Stimulated activated CD4-positive, alpha-beta T cell treated with anti-CD3 and anti-CD28 coated beads, Interleukin-4, amount 100 ng/mL, for 4 hours (primary cell): ENCODE measurements around the gene ADAMTS16.

Experiments used
- DNase-seq, 2 experiments: peaks; one replicate each; pipeline ENCODE4 v3.0.0-alpha.2; 2020

The ADAMTS16 gene

GRCh38 chr5:5235685-5236084, 95.6 kb downstream of the ADAMTS16 start:
- no peak for DNase-seq

GRCh38 chr5:5239191-5239590, 99.1 kb downstream of the ADAMTS16 start:
- no peak for DNase-seq

GRCh38 chr5:5240234-5240633, 100.1 kb downstream of the ADAMTS16 start:
- DNase-seq: no peak

- DNase-seq: no peak
Measured at GRCh38 chr5:5242056-5242455, 101.9 kb downstream of the ADAMTS16 start.

GRCh38 chr5:5246736-5247135, 106.6 kb downstream of the ADAMTS16 start:
- DNase-seq: no peak

- DNase-seq: no peak
Measured at GRCh38 chr5:5250758-5251157, 110.6 kb downstream of the ADAMTS16 start.

- no peak for DNase-seq
Measured at GRCh38 chr5:5252106-5252505, 112.0 kb downstream of the ADAMTS16 start.

GRCh38 chr5:5257353-5257752, 117.2 kb downstream of the ADAMTS16 start:
- DNase-seq: no peak

GRCh38 chr5:5258564-5258963, 118.4 kb downstream of the ADAMTS16 start:
- no peak for DNase-seq

GRCh38 chr5:5264727-5265126, 124.6 kb downstream of the ADAMTS16 start:
- DNase-seq: no peak

- DNase-seq: no peak
Measured at GRCh38 chr5:5266297-5266696, 126.2 kb downstream of the ADAMTS16 start.

GRCh38 chr5:5270161-5270560, 130.0 kb downstream of the ADAMTS16 start:
- DNase-seq: no peak

- no peak for DNase-seq
Measured at GRCh38 chr5:5270958-5271785, 131.0 kb downstream of the ADAMTS16 start.

GRCh38 chr5:5271786-5272321, 131.7 kb downstream of the ADAMTS16 start:
- DNase-seq: no peak

- DNase-seq: no peak
Measured at GRCh38 chr5:5273398-5273797, 133.3 kb downstream of the ADAMTS16 start.

- DNase-seq: no peak
Measured at GRCh38 chr5:5273976-5274375, 133.8 kb downstream of the ADAMTS16 start.

GRCh38 chr5:5275211-5275610, 135.1 kb downstream of the ADAMTS16 start:
- DNase-seq: no peak

GRCh38 chr5:5276430-5276829, 136.3 kb downstream of the ADAMTS16 start:
- no peak for DNase-seq

GRCh38 chr5:5276951-5277517, 136.9 kb downstream of the ADAMTS16 start:
- DNase-seq: no peak

- DNase-seq: no peak
Measured at GRCh38 chr5:5278201-5278814, 138.2 kb downstream of the ADAMTS16 start.

GRCh38 chr5:5278815-5279381, 138.8 kb downstream of the ADAMTS16 start:
- DNase-seq: no peak

GRCh38 chr5:5285906-5286305, 145.8 kb downstream of the ADAMTS16 start:
- no peak for DNase-seq

- DNase-seq: no peak
Measured at GRCh38 chr5:5287419-5287818, 147.3 kb downstream of the ADAMTS16 start.

- no peak for DNase-seq
Measured at GRCh38 chr5:5288201-5288600, 148.1 kb downstream of the ADAMTS16 start.
